HG03457 (cell line): ENCODE results near the gene RETREG2.

Source experiments
- ATAC-seq: cut with Tn5 transposase; IDR thresholded peaks from one replicate; pipeline ENCODE4 v1.9.1; 2021; ENCODE audit warnings: moderate number of reproducible peaks; ENCODE audit not compliant: unreplicated experiment

RETREG2 gene

GRCh38 chr2:219168932-219169331 lies 9.1 kb upstream of the RETREG2 start:
- no peak for ATAC-seq

GRCh38 chr2:219169930-219170654 lies 8.0 kb upstream of the RETREG2 start, which contains the start of gene SLC23A3:
Gene SLC23A3, minus strand, starts transcription at chr2:219170029. Its CDS starts 45 bp downstream, at chr2:219169984.
- no peak for ATAC-seq

DNA sequence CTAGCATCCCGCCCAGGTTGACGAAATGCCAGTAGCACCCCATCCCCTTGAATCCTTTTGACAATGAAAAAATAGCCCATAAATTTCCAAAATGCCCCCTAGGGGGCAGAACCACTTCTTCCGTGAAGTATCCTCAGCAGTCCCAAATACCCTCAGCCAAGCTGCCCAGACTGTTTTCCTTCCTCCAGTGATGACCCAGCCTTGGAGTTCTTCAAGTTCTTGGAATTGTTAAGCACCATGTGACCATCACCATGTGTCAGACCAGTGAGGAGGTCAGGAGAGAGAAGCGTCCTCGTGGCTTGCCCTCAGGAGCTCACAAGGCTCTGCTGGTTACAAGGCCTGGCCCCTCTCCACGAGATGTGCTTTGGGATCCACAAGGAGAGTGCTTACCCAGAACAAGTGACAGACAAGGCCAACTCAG lies 6.8 kb upstream of the RETREG2 start:
- ATAC-seq = no peak

- no peak for ATAC-seq
These were observed 5.6 kb upstream of the RETREG2 start for GRCh38 chr2:219172231-219173154.

GRCh38 chr2:219173176-219173575 lies 4.9 kb upstream of the RETREG2 start:
- no peak for ATAC-seq

- ATAC-seq = no peak
These were observed 3.9 kb upstream of the RETREG2 start for GRCh38 chr2:219174146-219174545.

DNA sequence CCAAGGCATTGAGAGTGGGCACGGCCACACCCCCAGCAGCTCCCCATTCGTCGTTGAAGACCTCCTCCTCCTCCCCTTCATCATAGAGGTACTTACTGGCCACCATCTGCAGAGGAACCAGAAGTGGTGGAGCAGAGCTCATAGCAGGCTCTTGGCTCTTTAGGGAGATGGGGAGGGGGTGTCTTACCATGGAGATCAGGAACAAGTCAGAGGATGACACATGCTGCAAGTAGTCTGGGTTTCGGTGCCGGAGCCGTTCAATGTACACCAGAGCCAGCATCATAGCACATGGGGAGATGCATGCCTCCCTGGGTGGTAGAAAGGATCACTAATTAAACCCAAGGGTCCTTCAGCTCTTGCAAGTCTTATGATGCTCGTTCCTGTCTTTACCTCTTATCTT lies 3.3 kb upstream of the RETREG2 start:
- no peak for ATAC-seq

GRCh38 chr2:219175486-219175885 lies 2.6 kb upstream of the RETREG2 start:
- ATAC-seq = no peak

GRCh38 chr2:219175928-219176817 lies 1.9 kb upstream of the RETREG2 start:
- peak; percentile 16 for ATAC-seq

GRCh38 chr2:219176818-219177551 lies 1.1 kb upstream of the RETREG2 start, which contains the start of gene CNPPD1:
Gene CNPPD1, minus strand, starts transcription at chr2:219176925. Its CDS starts 97 bp downstream, at chr2:219176828.
- ATAC-seq = peak; percentile 42

GRCh38 chr2:219178377-219179175 lies 501 bp downstream of the RETREG2 start:
- no peak for ATAC-seq

DNA sequence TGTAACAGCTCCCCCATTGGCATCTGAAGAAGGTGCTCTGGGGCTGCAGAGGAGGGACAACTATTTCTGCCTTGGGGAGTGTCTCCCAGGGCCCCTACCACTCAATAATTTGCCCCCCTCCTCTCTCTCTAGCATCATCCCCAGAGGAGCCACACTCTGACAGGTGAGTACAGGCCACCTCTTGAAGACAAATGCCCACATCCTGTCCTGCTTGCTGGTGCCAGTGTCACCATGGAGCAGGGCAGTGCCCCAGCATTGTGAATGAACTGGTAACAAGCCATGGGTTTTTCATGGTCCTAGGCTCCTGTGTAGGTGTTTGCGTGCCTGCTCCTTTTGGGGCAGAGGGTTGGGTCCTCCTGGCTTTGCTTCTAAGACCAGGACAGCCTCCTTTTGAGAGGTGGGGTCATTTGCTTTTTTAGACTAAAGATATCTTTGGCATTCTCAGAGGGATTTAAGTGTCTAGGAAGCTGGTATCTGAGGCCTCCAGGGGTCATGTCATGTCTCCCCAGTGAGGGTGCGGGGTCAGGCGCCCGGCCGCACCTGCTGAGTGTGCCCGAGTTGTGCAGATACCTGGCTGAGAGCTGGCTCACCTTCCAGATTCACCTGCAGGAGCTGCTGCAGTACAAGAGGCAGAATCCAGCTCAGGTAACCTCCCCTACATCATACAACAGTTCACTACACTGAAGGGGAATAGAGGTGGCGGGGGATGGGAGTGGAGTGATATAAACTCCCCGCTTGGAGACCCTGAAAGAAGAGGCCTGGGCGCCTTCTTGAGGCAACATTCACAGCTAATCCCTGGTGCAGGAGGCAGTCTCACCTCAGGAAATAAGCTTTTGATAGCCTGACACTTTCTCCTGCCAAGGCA lies 1.8 kb downstream of the RETREG2 start:
- no peak for ATAC-seq

GRCh38 chr2:219180961-219181360 lies 2.9 kb downstream of the RETREG2 start:
- ATAC-seq = no peak

DNA sequence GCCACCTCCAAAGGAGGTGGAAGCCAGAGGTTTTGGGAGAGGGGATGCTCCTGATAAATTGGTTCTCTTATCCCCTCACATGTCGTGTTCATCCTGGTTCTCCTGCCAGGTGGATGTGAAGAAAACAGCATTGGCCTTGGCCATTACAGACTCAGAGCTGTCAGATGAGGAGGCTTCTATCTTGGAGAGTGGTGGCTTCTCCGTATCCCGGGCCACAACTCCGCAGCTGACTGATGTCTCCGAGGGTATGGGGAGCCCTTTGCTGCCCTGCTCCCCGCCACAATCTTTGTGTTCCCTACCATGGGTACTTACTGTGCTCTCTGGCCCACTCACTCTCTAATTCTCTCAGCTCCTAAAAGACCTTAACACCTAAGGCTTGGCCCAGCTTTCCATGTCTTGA lies 3.5 kb downstream of the RETREG2 start:
- ATAC-seq = no peak

- no peak for ATAC-seq
These were observed 4.5 kb downstream of the RETREG2 start for GRCh38 chr2:219182331-219183150.

GRCh38 chr2:219183151-219183772 lies 5.2 kb downstream of the RETREG2 start:
- no peak for ATAC-seq

DNA sequence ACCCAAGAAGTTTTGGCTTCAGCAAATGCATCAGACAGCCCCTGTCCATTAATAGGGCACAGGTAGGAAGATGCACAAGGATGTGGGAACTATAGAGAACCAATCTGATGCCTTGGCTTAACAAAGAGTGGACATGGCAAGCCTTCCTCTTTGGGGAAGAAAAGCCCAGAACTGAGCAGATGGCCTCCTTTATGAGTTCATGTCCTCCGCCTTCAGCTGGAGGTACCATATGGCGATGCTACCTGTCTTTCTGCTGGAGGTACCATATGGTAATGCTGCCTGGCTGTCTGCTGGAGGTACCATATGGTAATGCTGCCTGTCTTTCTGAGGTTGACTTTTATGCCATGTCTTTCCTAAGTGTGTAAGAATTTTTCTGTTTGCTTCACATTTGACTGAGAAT lies 6.0 kb downstream of the RETREG2 start:
- no peak for ATAC-seq
